22Rv1 (cell line): ENCODE results near the gene SNX3.

ENCODE experiments used
- CTCF ChIP-seq: fragments of 450-650 bp; IDR thresholded peaks from 2 replicates; pipeline ENCODE4 v1.5.1; 2017; ENCODE audit warnings: mild to moderate bottlenecking
- ZFX ChIP-seq: fragments of 450-650 bp; IDR thresholded peaks from 2 replicates; pipeline ENCODE4 v1.6.1; 2017; ENCODE audit warnings: antibody characterized with exemption, borderline replicate concordance

GRCh38 chr6:108211671-108212070 is 49.2 kb downstream of the SNX3 start:
- TF ChIP-seq CTCF (no peak), ZFX (no peak)
